Measurements from ENCODE around the gene FRMD3.

DNA sequence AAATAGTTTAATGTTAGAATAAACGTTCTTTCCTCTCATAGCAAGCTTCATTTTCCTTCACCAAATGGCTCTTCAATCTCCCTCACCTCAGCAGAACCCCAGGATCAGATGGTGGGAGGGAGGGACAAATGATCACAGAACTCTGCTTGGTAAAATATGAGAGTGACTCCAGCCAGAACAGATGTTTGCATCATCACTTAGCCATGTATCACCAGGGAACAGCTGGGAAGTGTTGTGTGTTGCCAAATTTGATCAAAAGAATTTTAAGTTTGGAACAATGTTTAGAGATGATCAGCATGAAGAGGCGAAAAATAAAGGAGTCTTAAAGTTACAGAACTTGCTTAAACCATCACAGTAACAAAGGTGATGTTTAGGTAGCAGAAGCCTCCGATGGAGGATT is 115.7 kb downstream of the FRMD3 start:
- TF ChIP-seq POLR2AphosphoS5 (IDR thresholded peaks at IDR 0.05) = no peak
- TF ChIP-seq, protein P1, sequence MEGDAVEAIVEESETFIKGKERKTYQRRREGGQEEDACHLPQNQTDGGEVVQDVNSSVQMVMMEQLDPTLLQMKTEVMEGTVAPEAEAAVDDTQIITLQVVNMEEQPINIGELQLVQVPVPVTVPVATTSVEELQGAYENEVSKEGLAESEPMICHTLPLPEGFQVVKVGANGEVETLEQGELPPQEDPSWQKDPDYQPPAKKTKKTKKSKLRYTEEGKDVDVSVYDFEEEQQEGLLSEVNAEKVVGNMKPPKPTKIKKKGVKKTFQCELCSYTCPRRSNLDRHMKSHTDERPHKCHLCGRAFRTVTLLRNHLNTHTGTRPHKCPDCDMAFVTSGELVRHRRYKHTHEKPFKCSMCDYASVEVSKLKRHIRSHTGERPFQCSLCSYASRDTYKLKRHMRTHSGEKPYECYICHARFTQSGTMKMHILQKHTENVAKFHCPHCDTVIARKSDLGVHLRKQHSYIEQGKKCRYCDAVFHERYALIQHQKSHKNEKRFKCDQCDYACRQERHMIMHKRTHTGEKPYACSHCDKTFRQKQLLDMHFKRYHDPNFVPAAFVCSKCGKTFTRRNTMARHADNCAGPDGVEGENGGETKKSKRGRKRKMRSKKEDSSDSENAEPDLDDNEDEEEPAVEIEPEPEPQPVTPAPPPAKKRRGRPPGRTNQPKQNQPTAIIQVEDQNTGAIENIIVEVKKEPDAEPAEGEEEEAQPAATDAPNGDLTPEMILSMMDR (IDR thresholded peaks at IDR 0.05) = no peak
- TF ChIP-seq POLR2A (IDR thresholded peaks at IDR 0.05) = no peak
- no peak for TF ChIP-seq EP300 (IDR thresholded peaks at IDR 0.05)
